Hepatocyte (in vitro differentiated cells): ENCODE results near the gene NR2C2AP. TPM values are rescaled to one million over a fixed set of nuclear protein-coding genes. Genes with fewer than 3 reads are reported as not detected.

Experiments
- DNase-seq: peaks from one replicate; pipeline ENCODE4 v3.0.0-alpha.2; 2016; ENCODE audit warnings: low spot score
- H2AFZ ChIP-seq: fragments of 200-600 bp; sonication (generic); 2 replicates; pipeline ENCODE4 v1.6.0; 2016; ENCODE audit warnings: antibody characterized with exemption, mild to moderate bottlenecking
- H3K27ac ChIP-seq: fragments of 200-600 bp; sonication (generic); 2 replicates; pipeline ENCODE4 v1.5.1; 2016; ENCODE audit warnings: mild to moderate bottlenecking
- H3K27me3 ChIP-seq: fragments of 200-600 bp; sonication (generic); 2 replicates; pipeline ENCODE4 v1.6.1; 2016
- H3K36me3 ChIP-seq: fragments of 200-600 bp; sonication (generic); replicated peaks from 2 replicates; pipeline ENCODE4 v1.5.1; 2016; ENCODE audit warnings: low read depth; ENCODE audit not compliant: insufficient read depth
- H3K4me1 ChIP-seq: fragments of 200-600 bp; sonication (generic); 2 replicates; pipeline ENCODE4 v1.5.1; 2016; ENCODE audit warnings: mild to moderate bottlenecking, moderate library complexity; ENCODE audit not compliant: insufficient read depth
- H3K4me2 ChIP-seq: fragments of 200-600 bp; sonication (generic); 2 replicates; pipeline ENCODE4 v1.6.0; 2016
- H3K4me3 ChIP-seq: fragments of 200-600 bp; sonication (generic); 2 replicates; pipeline ENCODE4 v1.5.1; 2016; ENCODE audit warnings: mild to moderate bottlenecking
- H3K79me2 ChIP-seq: fragments of 200-600 bp; sonication (generic); 2 replicates; pipeline ENCODE4 v1.6.0; 2017; ENCODE audit warnings: mild to moderate bottlenecking
- H3K9me2 ChIP-seq: fragments of 200-600 bp; sonication (generic); replicated peaks from 2 replicates; pipeline ENCODE4 v1.6.0; 2017; ENCODE audit warnings: mild to moderate bottlenecking; ENCODE audit not compliant: insufficient read depth
- H3K9me3 ChIP-seq: fragments of 200-600 bp; sonication (generic); 2 replicates; pipeline ENCODE4 v1.5.1; 2016; ENCODE audit warnings: low read depth, mild to moderate bottlenecking
- H4K20me1 ChIP-seq: fragments of 200-600 bp; sonication (generic); 2 replicates; pipeline ENCODE4 v1.6.0; 2016; ENCODE audit warnings: mild to moderate bottlenecking; ENCODE audit not compliant: insufficient read depth, poor library complexity, severe bottlenecking
- CTCF ChIP-seq: fragments of 200-600 bp; sonication (generic); IDR thresholded peaks from 2 replicates; pipeline ENCODE4 v1.5.1; 2016; ENCODE audit warnings: antibody characterized with exemption, mild to moderate bottlenecking; ENCODE audit not compliant: poor library complexity
- EZH2 ChIP-seq: fragments of 200-600 bp; sonication (generic); IDR thresholded peaks from 2 replicates; pipeline ENCODE4 v1.6.1; 2016; ENCODE audit warnings: antibody characterized with exemption, mild to moderate bottlenecking, borderline replicate concordance
- EZH2phosphoT487 ChIP-seq: fragments of 200-600 bp; sonication (generic); IDR thresholded peaks from one replicate; pipeline ENCODE4 v1.6.1; 2018; ENCODE audit warnings: antibody characterized with exemption, mild to moderate bottlenecking, low read depth, moderate library complexity; ENCODE audit not compliant: unreplicated experiment, severe bottlenecking
- WGBS: methylation state at CpG from one replicate; pipeline ENCODE4 v1.1.6; 2016; ENCODE audit warnings: low lambda C conversion rate; ENCODE audit errors: missing lambda C conversion rate; 5-methylcytosine and 5-hydroxymethylcytosine counted together
- polyA plus RNA-seq: library from polyadenylated mRNA; unstranded; fragments of >200 nt; fragmentation: Nextera tagmentation; extraction: Ambion mirVana; gene quantifications from 2 replicates; pipeline ENCODE4 v1.2.1, GENCODE V29; 2016
- total RNA-seq: library from RNA; depleted of rRNA; stranded (reverse); fragments of >200 nt; gene quantifications from 2 replicates; pipeline ENCODE4 v1.2.3, GENCODE V29; 2014

NR2C2AP gene
- total and polyA plus RNA-seq, 2 experiments from 2014 or later = 5.2 to 9.0 TPM

GRCh38 chr19:19238126-19238894 lies 35.1 kb upstream of the NR2C2AP start:
- no peaks in the 10 kb centered on the region for H3K9me3 ChIP-seq
- no peaks in the 10 kb centered on the region for H4K20me1 ChIP-seq
- no peaks in the 10 kb centered on the region for H3K79me2 ChIP-seq
- no peaks in the 10 kb centered on the region for H3K4me1 ChIP-seq
- no peak overlapping the region for H2AFZ ChIP-seq
- TF ChIP-seq EZH2phosphoT487 (no peak), CTCF (no peak), EZH2 (no peak)
- no peak overlapping the region for H3K27ac ChIP-seq
- WGBS = 89% methylated on average over 18 of the region's 18 CpGs
- no peak overlapping the region for H3K4me3 ChIP-seq
- DNase-seq = no peak
- H3K36me3 ChIP-seq = no peaks in the 10 kb centered on the region
- H3K9me2 ChIP-seq = no peaks in the 10 kb centered on the region
- H3K27me3 ChIP-seq = no peaks in the 10 kb centered on the region
- no peak overlapping the region for H3K4me2 ChIP-seq

- Histone ChIP-seq H3K79me2 (no peaks in the 10 kb centered on the region), H3K36me3 (no peaks in the 10 kb centered on the region), H3K9me2 (no peaks in the 10 kb centered on the region), H4K20me1 (no peaks in the 10 kb centered on the region), H3K27me3 (no peaks in the 10 kb centered on the region), H3K9me3 (no peaks in the 10 kb centered on the region), H3K4me2 (no peak overlapping the region), H3K27ac (no peak overlapping the region), H3K4me1 (no peaks in the 10 kb centered on the region), H3K4me3 (no peak overlapping the region), H2AFZ (no peak overlapping the region)
- TF ChIP-seq EZH2 (no peak), CTCF (no peak), EZH2phosphoT487 (no peak)
- DNase-seq = no peak
These were observed 33.0 kb upstream of the NR2C2AP start for GRCh38 chr19:19236173-19236572.

GRCh38 chr19:19234220-19234816 lies 31.1 kb upstream of the NR2C2AP start:
- no peak for DNase-seq
- H4K20me1 ChIP-seq = no peaks in the 10 kb centered on the region
- H3K4me2 ChIP-seq = no peak overlapping the region
- no peaks in the 10 kb centered on the region for H3K27me3 ChIP-seq
- no peaks in the 10 kb centered on the region for H3K4me1 ChIP-seq
- H3K27ac ChIP-seq = no peak overlapping the region
- no peak overlapping the region for H2AFZ ChIP-seq
- no peak for TF ChIP-seq EZH2phosphoT487
- no peak for TF ChIP-seq EZH2
- no peak for TF ChIP-seq CTCF
- H3K4me3 ChIP-seq = no peak overlapping the region
- H3K9me2 ChIP-seq = no peaks in the 10 kb centered on the region
- no peaks in the 10 kb centered on the region for H3K79me2 ChIP-seq
- no peaks in the 10 kb centered on the region for H3K36me3 ChIP-seq
- H3K9me3 ChIP-seq = no peaks in the 10 kb centered on the region
- 92% methylated on average over 2 of the region's 2 CpGs for WGBS
